HG03354 (cell line): ENCODE results near the gene PXYLP1.

Experiments
- ATAC-seq: cut with Tn5 transposase; IDR thresholded peaks from one replicate; pipeline ENCODE4 v1.9.1; 2021; ENCODE audit warnings: mild to moderate bottlenecking; ENCODE audit not compliant: unreplicated experiment, poor library complexity, severe bottlenecking

PXYLP1 gene

GRCh38 chr3:141246224-141246957 is 14.8 kb downstream of the PXYLP1 start:
- no peak for ATAC-seq

GRCh38 chr3:141246958-141247301 is 15.3 kb downstream of the PXYLP1 start:
- ATAC-seq = no peak

GRCh38 chr3:141248064-141248463 is 16.4 kb downstream of the PXYLP1 start:
- ATAC-seq = no peak

GRCh38 chr3:141249041-141249440 is 17.4 kb downstream of the PXYLP1 start:
- ATAC-seq = no peak

GRCh38 chr3:141250342-141250741 is 18.7 kb downstream of the PXYLP1 start:
- ATAC-seq = no peak

- ATAC-seq = no peak
Measured at GRCh38 chr3:141250828-141251227, 19.2 kb downstream of the PXYLP1 start.

GRCh38 chr3:141253326-141253725 is 21.7 kb downstream of the PXYLP1 start:
- ATAC-seq = no peak

- ATAC-seq = no peak
Measured at GRCh38 chr3:141253811-141254210, 22.2 kb downstream of the PXYLP1 start.

GRCh38 chr3:141255137-141255845 is 23.7 kb downstream of the PXYLP1 start:
- ATAC-seq = no peak

GRCh38 chr3:141255846-141256261 is 24.2 kb downstream of the PXYLP1 start:
- ATAC-seq = no peak

- ATAC-seq = no peak
Measured at GRCh38 chr3:141256820-141257219, 25.2 kb downstream of the PXYLP1 start.

- ATAC-seq = no peak
Measured at GRCh38 chr3:141257961-141258360, 26.3 kb downstream of the PXYLP1 start.

- no peak for ATAC-seq
Measured at GRCh38 chr3:141258973-141259372, 27.3 kb downstream of the PXYLP1 start.

- ATAC-seq = no peak
Measured at GRCh38 chr3:141259821-141260629, 28.4 kb downstream of the PXYLP1 start.

GRCh38 chr3:141260630-141260927 is 29.0 kb downstream of the PXYLP1 start:
- ATAC-seq = no peak

GRCh38 chr3:141261472-141262307 is 30.1 kb downstream of the PXYLP1 start:
- ATAC-seq = no peak

- ATAC-seq = no peak
Measured at GRCh38 chr3:141262308-141262705, 30.7 kb downstream of the PXYLP1 start.

GRCh38 chr3:141266186-141266585 is 34.6 kb downstream of the PXYLP1 start:
- ATAC-seq = no peak

GRCh38 chr3:141266797-141267555 is 35.4 kb downstream of the PXYLP1 start:
- peak; percentile 80 for ATAC-seq
